HepG2 (cell line): Measurements from ENCODE around the gene FXN. TPM values are rescaled to one million over a fixed set of nuclear protein-coding genes. Genes with fewer than 3 reads are reported as not detected.

Experiments used
- ATAC-seq: fragments of 200-7000 bp; cut with Tn5 transposase; 3 replicates; pipeline ENCODE4 v1.9.1; 2020; ENCODE audit warnings: mild to moderate bottlenecking, moderate library complexity
- BruUV-seq: library from RNA; stranded (reverse); fragments of 400-500 nt; replicated peaks from 2 replicates; lab custom pipeline; 2021; lab: Mats Ljungman, UMichigan
- CTCF ChIA-PET: fragments of 300-600 bp; formaldehyde crosslinking; extraction: SDS; loops from one replicate; lab custom pipeline; 2021; ENCODE audit warnings: low total read pairs, inconsistent platforms, low intra/inter-chr PET ratio; lab: Yijun Ruan, JAX
- POLR2A ChIA-PET: fragments of 350-600 bp; sonication (Branson Sonifier 250); formaldehyde crosslinking; loops from one replicate; lab custom pipeline; 2020; ENCODE audit warnings: antibody characterized with exemption, inconsistent platforms; lab: Yijun Ruan, JAX
- DNase-seq: peaks from one replicate; pipeline ENCODE4 v3.0.0-alpha.2; 2015; ENCODE audit warnings: low spot score
- FAIRE-seq: peaks from 3 replicates; lab custom pipeline; 2011; peaks lifted over from hg19 to GRCh38; lab: Jason Lieb, UNC
- H2AFZ ChIP-seq: one replicate; pipeline ENCODE4 v1.6.1; 2011; ENCODE audit warnings: low read length, inconsistent platforms
- H3K27ac ChIP-seq: fragments of 300-600 bp; 3 replicates; pipeline ENCODE4 v1.8.0; 2011; ENCODE audit warnings: mixed run types, mild to moderate bottlenecking, mixed read lengths, low read length, inconsistent platforms; ENCODE audit not compliant: insufficient read depth; ENCODE audit errors: extremely low read length
- H3K27me3 ChIP-seq, 2 experiments: fragments of 200-600 bp in 1 of 2; 2 replicates in 1 of 2; 3 replicates in 1 of 2; pipeline versions ENCODE4 v1.6.0 to v1.8.0; 2011; ENCODE audit warnings: low read length in 2 of 2, mild to moderate bottlenecking in 2 of 2, moderate library complexity in 2 of 2, inconsistent platforms in 1 of 2; ENCODE audit not compliant: insufficient read depth in 2 of 2, control insufficient read depth in 1 of 2
- H3K36me3 ChIP-seq, 2 experiments: fragments of 200-600 bp in 1 of 2; replicated peaks in 1 of 2; 2 replicates in 1 of 2; 3 replicates in 1 of 2; pipeline versions ENCODE4 v1.5.1 to v1.8.0; 2011; ENCODE audit warnings: low read length in 2 of 2, inconsistent platforms in 1 of 2; ENCODE audit not compliant: insufficient read depth in 2 of 2, control insufficient read depth in 1 of 2
- H3K4me1 ChIP-seq: 2 replicates; pipeline ENCODE4 v1.5.1; 2012; ENCODE audit warnings: low read length, inconsistent platforms; ENCODE audit not compliant: insufficient read depth
- H3K4me2 ChIP-seq: 2 replicates; pipeline ENCODE4 v1.6.0; 2011; ENCODE audit warnings: low read depth, low read length, inconsistent platforms
- H3K4me3 ChIP-seq, 3 experiments: fragments of 200-600 bp in 1 of 3; sonication (generic), shearing (Covaris generic) in 1 of 3; replicated peaks in 1 of 3; 2 replicates each; pipeline ENCODE4 v1.5.1; 2011 to 2016; ENCODE audit warnings: low read length in 3 of 3, inconsistent platforms in 2 of 3, low read depth in 2 of 3, mild to moderate bottlenecking in 2 of 3, control low read depth in 1 of 3, mixed read lengths in 1 of 3; ENCODE audit not compliant: insufficient read depth in 1 of 3
- H3K79me2 ChIP-seq: one replicate; pipeline ENCODE4 v1.6.1; 2011; ENCODE audit warnings: low read length, inconsistent platforms; ENCODE audit not compliant: insufficient read depth
- H3K9ac ChIP-seq: 2 replicates; pipeline ENCODE4 v1.6.0; 2011; ENCODE audit warnings: mild to moderate bottlenecking, low read depth, low read length, inconsistent platforms; ENCODE audit not compliant: insufficient read depth
- H3K9me3 ChIP-seq: 2 replicates; pipeline ENCODE4 v1.5.1; 2012; ENCODE audit warnings: mild to moderate bottlenecking, low read length
- H4K20me1 ChIP-seq: 2 replicates; pipeline ENCODE4 v1.6.0; 2011; ENCODE audit warnings: inconsistent platforms, mild to moderate bottlenecking, low read length, moderate library complexity; ENCODE audit not compliant: insufficient read depth
- KLF13 ChIP-seq: sonication (generic); formaldehyde crosslinking; IDR thresholded peaks from 2 replicates; pipeline ENCODE4 v1.4.0; 2020; ENCODE audit warnings: mild to moderate bottlenecking, missing genetic modification reagents
- NCOA1 ChIP-seq: sonication (generic); formaldehyde crosslinking; IDR thresholded peaks from 2 replicates; pipeline ENCODE4 v1.9.0; 2021; ENCODE audit warnings: missing genetic modification reagents
- RBAK ChIP-seq: sonication (generic); formaldehyde crosslinking; IDR thresholded peaks from 2 replicates; pipeline ENCODE4 v1.5.1; 2020; ENCODE audit warnings: mild to moderate bottlenecking, missing genetic modification reagents
- ZNF24 ChIP-seq: fragments of 450-650 bp; IDR thresholded peaks from 2 replicates; pipeline ENCODE4 v1.6.1; 2017; ENCODE audit warnings: antibody characterized with exemption, mild to moderate bottlenecking
- WGBS: methylation state at CpG from one replicate; pipeline ENCODE4 v1.1.6; 2017; ENCODE audit warnings: low lambda C conversion rate; 5-methylcytosine and 5-hydroxymethylcytosine counted together
- in situ Hi-C: cut with HindIII; loops from 2 replicates; pipeline ENCODE4 v1.10.0; 2017; ENCODE audit warnings: low pct_unique_long_range_greater_than_20kb; ENCODE audit not compliant: extremely low pct_ligation_motif_present
- intact Hi-C: fragments of 100-400 bp; cut with micrococcal nuclease; formaldehyde crosslinking; loops from one replicate; pipeline ENCODE4 v1.10.0; 2022; ENCODE audit not compliant: unreplicated experiment
- polyA plus RNA-seq, 8 experiments: library from polyadenylated mRNA; depleted of rRNA in 3 of 8; stranded (reverse) in 7 of 8; unstranded in 1 of 8; fragments of >200 nt; fragmentation: Illumina TruSeq in 4 of 8; extraction: Trizol in 4 of 8; gene quantifications; 2 replicates each; pipeline versions ENCODE4 v1.2.1 to v1.2.3, GENCODE V29; 2011 to 2016; ENCODE audit warnings: low read depth in 4 of 8, missing spikeins in 1 of 8, mixed read lengths in 1 of 8; ENCODE audit not compliant: insufficient read depth in 1 of 8
- total RNA-seq, 5 experiments: library from RNA; depleted of rRNA; stranded (reverse); fragments of >200 nt; fragmentation: Illumina TruSeq; extraction: Trizol; gene quantifications; 2 replicates each; pipeline ENCODE4 v1.2.3, GENCODE V29; 2016; ENCODE audit warnings: low read depth in 1 of 5
- TF ChIP-seq, protein P1 (sequence below): IDR thresholded peaks from 2 replicates; pipeline ENCODE4 v1.6.1; 2012; ENCODE audit warnings: inconsistent platforms
- TF ChIP-seq, protein P2 (sequence below): sonication (generic); formaldehyde crosslinking; IDR thresholded peaks from 2 replicates; pipeline ENCODE4 v1.4.0; 2020; ENCODE audit warnings: mild to moderate bottlenecking, missing genetic modification reagents
- TF ChIP-seq, protein P3 (sequence below): sonication (generic); formaldehyde crosslinking; IDR thresholded peaks from 2 replicates; pipeline ENCODE4 v1.5.0; 2020; ENCODE audit warnings: missing genetic modification reagents
- TF ChIP-seq, protein P4 (sequence below): sonication (generic); formaldehyde crosslinking; IDR thresholded peaks from 2 replicates; pipeline ENCODE4 v1.8.1; 2023; ENCODE audit warnings: mild to moderate bottlenecking, inconsistent platforms, moderate library complexity, missing genetic modification reagents, borderline replicate concordance

The FXN gene
- total and polyA plus RNA-seq, 2 of the 13 experiments (the other 11 are each of a cell fraction or from before 2014, with no cell fraction given), result 24.1 to 26.0 TPM

DNA sequence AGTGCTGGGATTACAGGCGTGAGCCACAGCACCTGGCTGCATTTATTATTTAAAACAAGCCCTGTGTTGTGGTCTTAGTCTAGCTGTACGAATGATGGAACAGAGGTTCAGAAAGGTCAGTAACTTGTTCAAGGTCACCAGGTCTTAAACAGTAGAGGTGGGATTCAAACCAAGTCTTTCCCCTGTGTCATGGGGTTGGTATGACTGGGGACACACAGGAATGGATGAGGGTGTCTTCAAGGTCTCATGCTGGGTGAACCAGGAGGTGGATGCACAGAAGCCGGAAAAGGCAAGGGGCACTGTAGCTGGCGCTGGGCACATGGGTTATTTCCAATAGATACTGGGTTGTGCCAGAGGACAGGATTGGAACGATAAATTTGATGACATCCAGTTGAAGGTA lies 106.3 kb downstream of the FXN start:
- Histone ChIP-seq H2AFZ (no peak overlapping the region), H3K27ac (no peak overlapping the region), H3K4me1 (peaks cover 16% of the 10 kb centered on the region; the same call in 1 of the 2 replicates), H3K9ac (no peak overlapping the region), H3K9me3 (no peaks in the 10 kb centered on the region), H3K4me3 (no peak overlapping the region), H4K20me1 (peaks cover 16% of the 10 kb centered on the region), H3K79me2 (peaks cover 91% of the 10 kb centered on the region), H3K27me3 (no peaks in the 10 kb centered on the region), H3K4me2 (no peak overlapping the region), H3K36me3 (peaks cover 15 to 68% of the 10 kb centered on the region in 2 experiments)
- intact Hi-C loops, result no loop called here
- FAIRE-seq (peak; percentile 8), DNase-seq (no peak), ATAC-seq (no peak)
- ChIA-PET CTCF (no interaction called here), POLR2A (interaction anchor here (1.0 kb wide), 1 partner anchor 15 kb away, joined by 3 read pairs; no protein-coding TSS in a partner anchor)
- WGBS, result 94% methylated on average over 5 of the region's 5 CpGs
- TF ChIP-seq KLF13 (CRISPR knock-in tag) (no peak), ZNF24 (no peak), RBAK (CRISPR knock-in tag) (no peak), NCOA1 (no peak)
- TF ChIP-seq, protein P1, sequence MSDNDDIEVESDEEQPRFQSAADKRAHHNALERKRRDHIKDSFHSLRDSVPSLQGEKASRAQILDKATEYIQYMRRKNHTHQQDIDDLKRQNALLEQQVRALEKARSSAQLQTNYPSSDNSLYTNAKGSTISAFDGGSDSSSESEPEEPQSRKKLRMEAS, result no peak
- TF ChIP-seq, protein P2, sequence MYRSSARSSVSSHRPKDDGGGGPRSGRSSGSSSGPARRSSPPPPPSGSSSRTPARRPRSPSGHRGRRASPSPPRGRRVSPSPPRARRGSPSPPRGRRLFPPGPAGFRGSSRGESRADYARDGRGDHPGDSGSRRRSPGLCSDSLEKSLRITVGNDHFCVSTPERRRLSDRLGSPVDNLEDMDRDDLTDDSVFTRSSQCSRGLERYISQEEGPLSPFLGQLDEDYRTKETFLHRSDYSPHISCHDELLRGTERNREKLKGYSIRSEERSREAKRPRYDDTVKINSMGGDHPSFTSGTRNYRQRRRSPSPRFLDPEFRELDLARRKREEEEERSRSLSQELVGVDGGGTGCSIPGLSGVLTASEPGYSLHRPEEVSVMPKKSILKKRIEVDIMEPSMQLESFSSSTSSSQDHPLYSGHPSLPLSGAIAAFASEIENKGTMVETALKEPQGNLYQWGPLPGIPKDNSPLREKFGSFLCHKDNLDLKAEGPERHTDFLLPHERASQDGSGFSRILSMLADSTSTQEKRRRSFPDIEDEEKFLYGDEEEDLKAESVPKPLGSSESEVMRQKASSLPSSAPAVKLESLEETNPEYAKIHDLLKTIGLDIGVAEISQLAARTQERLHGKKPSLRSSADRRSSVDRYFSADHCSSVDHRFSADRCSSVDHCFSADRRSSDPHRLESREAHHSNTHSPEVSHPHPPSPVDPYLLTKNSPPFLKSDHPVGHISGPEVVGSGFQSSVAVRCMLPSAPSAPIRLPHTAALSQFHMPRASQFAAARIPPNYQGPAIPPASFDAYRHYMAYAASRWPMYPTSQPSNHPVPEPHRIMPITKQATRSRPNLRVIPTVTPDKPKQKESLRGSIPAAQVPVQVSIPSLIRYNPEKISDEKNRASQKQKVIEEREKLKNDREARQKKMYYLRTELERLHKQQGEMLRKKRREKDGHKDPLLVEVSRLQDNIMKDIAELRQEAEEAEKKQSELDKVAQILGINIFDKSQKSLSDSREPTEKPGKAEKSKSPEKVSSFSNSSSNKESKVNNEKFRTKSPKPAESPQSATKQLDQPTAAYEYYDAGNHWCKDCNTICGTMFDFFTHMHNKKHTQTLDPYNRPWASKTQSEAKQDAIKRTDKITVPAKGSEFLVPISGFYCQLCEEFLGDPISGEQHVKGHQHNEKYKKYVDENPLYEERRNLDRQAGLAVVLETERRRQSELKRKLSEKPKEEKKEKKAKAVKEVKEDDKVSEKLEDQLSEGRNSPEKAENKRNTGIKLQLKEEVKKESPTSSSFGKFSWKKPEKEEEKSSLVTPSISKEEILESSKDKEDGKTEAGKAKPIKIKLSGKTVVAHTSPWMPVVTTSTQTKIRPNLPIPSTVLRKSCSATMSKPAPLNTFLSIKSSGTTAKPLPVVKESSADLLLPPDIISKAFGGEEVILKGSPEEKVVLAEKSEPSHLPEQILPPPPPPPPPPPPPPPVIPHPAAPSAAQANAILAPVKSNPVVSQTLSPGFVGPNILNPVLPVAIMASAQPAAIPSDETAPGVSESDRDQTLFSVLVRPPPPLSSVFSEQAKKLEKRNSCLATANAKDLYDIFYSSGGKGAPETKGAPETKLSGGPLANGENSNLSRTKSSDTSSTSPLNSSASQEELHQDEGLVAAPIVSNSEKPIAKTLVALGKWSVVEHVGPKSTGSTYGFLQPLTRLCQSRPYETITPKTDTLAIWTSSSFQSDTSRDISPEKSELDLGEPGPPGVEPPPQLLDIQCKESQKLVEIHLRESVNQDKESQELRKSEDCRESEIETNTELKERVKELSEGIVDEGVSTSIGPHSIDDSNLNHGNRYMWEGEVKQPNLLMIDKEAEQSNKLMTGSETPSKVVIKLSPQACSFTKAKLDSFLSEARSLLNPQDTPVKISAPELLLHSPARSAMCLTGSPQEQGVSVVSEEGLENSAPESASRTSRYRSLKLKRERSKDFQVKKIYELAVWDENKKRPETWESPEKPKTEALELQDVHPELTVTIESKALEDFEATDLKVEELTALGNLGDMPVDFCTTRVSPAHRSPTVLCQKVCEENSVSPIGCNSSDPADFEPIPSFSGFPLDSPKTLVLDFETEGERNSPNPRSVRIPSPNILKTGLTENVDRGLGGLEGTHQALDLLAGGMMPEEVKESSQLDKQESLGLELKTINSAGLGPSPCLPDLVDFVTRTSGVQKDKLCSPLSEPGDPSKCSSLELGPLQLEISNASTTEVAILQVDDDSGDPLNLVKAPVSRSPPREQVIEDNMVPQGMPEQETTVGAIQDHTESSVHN (CRISPR knock-in tag), result no peak
- TF ChIP-seq, protein P3, sequence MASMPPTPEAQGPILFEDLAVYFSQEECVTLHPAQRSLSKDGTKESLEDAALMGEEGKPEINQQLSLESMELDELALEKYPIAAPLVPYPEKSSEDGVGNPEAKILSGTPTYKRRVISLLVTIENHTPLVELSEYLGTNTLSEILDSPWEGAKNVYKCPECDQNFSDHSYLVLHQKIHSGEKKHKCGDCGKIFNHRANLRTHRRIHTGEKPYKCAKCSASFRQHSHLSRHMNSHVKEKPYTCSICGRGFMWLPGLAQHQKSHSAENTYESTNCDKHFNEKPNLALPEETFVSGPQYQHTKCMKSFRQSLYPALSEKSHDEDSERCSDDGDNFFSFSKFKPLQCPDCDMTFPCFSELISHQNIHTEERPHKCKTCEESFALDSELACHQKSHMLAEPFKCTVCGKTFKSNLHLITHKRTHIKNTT (CRISPR knock-in tag), result no peak
- TF ChIP-seq, protein P4, sequence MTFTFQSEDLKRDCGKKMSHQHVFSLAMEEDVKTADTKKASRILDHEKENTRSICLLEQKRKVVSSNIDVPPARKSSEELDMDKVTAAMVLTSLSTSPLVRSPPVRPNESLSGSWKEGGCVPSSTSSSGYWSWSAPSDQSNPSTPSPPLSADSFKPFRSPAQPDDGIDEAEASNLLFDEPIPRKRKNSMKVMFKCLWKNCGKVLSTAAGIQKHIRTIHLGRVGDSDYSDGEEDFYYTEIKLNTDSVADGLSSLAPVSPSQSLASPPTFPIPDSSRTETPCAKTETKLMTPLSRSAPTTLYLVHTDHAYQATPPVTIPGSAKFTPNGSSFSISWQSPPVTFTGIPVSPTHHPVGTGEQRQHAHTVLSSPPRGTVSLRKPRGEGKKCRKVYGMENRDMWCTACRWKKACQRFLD, result no peak
- BruUV-seq, result no TSS peak
- in situ Hi-C loops, result no loop called here
